HG03039 (cell line): ENCODE data around the gene SCCPDH.

Experiments
- ATAC-seq: cut with Tn5 transposase; IDR thresholded peaks from one replicate; pipeline ENCODE4 v1.9.1; 2021; ENCODE audit warnings: mild to moderate bottlenecking, moderate library complexity; ENCODE audit not compliant: unreplicated experiment

The SCCPDH gene

GRCh38 chr1:246748006-246748405 lies 23.8 kb downstream of the SCCPDH start:
- ATAC-seq, result no peak

GRCh38 chr1:246748867-246749266 lies 24.7 kb downstream of the SCCPDH start:
- ATAC-seq, result no peak

- no peak for ATAC-seq
Observed at GRCh38 chr1:246750752-246751151, 26.5 kb downstream of the SCCPDH start.

- peak; percentile 84 for ATAC-seq
Observed at GRCh38 chr1:246753670-246754535, 29.7 kb downstream of the SCCPDH start.

- ATAC-seq, result no peak
Observed at GRCh38 chr1:246755419-246755818, 31.2 kb downstream of the SCCPDH start.

GRCh38 chr1:246760422-246761347 lies 36.5 kb downstream of the SCCPDH start:
- ATAC-seq, result no peak

- no peak for ATAC-seq
Observed at GRCh38 chr1:246761396-246761795, 37.2 kb downstream of the SCCPDH start.

GRCh38 chr1:246765521-246765920 lies 41.3 kb downstream of the SCCPDH start:
- no peak for ATAC-seq

GRCh38 chr1:246768403-246769020 lies 44.3 kb downstream of the SCCPDH start:
- ATAC-seq, result no peak

GRCh38 chr1:246769306-246769705 lies 45.1 kb downstream of the SCCPDH start:
- ATAC-seq, result no peak

- ATAC-seq, result no peak
Observed at GRCh38 chr1:246771366-246771765, 47.2 kb downstream of the SCCPDH start.

- ATAC-seq, result no peak
Observed at GRCh38 chr1:246772686-246773085, 48.5 kb downstream of the SCCPDH start.

GRCh38 chr1:246773213-246773641 lies 49.0 kb downstream of the SCCPDH start:
- peak; percentile 99 for ATAC-seq

- ATAC-seq, result no peak
Observed at GRCh38 chr1:246775531-246776385, 51.5 kb downstream of the SCCPDH start.

GRCh38 chr1:246776923-246777322 lies 52.7 kb downstream of the SCCPDH start:
- no peak for ATAC-seq

GRCh38 chr1:246778663-246779062 lies 54.5 kb downstream of the SCCPDH start:
- no peak for ATAC-seq

- no peak for ATAC-seq
Observed at GRCh38 chr1:246779561-246780175, 55.5 kb downstream of the SCCPDH start.

GRCh38 chr1:246780264-246780663 lies 56.1 kb downstream of the SCCPDH start:
- ATAC-seq, result no peak

GRCh38 chr1:246781212-246781611 lies 57.0 kb downstream of the SCCPDH start:
- ATAC-seq, result no peak
